Stimulated activated CD8-positive, alpha-beta memory T cell treated with anti-CD3 and anti-CD28 coated beads, Interleukin-4, amount 100 ng/mL, for 1 hour (primary cell): ENCODE data around the gene NIPAL4.

Experiments used
- DNase-seq, 2 donors: peaks; one replicate each; pipeline ENCODE4 v3.0.0-alpha.2; 2020; ENCODE audit warnings: low read depth in 2 of 2, low spot score in 1 of 2

Gene NIPAL4

DNA sequence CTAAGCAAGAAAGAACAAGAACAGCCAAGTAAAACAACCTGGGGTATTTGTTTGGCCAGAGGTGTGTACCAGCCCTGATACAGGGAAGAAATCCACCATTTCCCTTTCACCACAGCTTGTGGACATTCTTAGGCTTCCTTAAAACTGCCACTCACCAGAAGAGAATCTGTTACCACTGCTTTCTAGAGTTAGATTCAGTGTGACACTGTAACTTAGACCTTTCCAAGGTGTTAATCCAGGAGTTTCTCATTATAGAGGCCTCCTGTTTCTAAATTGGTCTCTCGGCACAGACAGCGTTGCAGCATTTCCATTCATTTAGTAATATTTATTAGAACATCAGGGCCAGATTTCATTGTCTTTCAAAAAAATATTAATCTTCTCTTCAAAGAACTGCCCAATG is 55.0 kb downstream of the NIPAL4 start:
- no peak for DNase-seq

DNA sequence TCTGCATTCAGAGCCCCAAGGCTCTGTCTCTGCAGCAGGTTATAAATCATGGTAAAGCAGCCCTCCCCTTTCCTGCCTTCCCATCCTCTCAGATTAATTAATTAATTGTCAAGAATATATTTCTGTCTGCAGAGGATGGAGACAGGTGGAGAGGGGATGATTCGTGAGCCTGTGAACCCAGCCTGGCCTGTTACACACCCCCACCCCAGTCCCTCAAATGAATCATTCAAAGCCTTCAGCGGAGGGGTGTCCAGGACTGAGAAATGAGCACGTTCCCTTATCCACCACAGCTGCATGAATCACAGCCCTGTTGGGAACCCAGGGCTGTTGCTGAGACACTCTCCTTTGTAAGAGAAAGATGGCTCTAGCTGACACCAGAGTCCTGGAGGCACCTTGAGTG is 56.0 kb downstream of the NIPAL4 start:
- no peak for DNase-seq

DNA sequence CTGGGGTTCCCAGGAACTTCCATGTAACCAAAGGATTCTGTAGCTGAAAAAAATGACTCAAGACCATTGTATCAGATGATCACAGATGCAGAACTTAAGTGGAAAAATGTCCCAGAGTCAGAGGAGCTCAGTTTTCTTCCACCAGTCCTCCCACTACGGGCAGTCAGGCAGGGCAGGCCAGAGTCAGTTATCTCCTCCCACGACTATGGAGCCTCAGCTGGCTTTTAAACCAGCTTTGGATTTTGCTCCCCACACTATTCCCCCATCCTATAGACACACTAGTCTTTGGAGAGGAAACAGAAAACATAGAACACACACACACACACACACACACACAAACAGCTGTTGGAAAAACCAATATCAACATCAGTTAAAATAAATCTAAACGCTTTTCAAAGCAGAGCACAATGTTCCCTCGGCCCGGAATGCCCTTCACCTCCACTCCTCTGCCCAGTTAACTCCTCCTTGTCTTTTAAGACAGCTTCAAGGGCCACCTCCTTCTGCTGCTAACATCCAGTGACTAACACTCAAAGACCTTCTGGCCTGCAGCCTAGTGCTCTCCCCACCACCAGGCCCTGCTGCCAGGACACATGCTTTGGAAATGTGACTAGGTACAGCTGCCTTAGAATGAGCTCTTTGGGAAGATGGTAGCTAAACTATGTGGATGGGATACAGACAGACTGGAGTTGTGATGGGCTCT is 56.8 kb downstream of the NIPAL4 start:
- DNase-seq, result no peak

DNA sequence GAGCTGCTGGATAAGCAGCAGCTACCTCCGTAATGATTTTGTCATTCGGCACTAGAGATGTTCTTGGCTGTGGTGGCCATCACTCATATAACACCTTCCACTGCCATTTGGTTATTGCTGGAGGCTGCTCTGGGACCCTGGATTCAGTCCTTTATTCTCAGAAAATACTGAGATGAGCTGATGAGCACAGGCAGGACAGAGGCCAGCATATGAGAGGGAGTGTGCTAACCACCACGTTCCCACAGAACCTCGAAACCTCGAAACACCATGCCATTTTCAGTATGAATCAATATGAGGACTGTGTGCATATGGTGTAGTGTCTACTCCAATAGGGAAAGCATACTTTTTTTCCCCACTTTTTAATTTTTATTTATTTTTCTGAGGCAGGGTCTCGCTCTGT is 59.0 kb downstream of the NIPAL4 start:
- DNase-seq, result no peak

DNA sequence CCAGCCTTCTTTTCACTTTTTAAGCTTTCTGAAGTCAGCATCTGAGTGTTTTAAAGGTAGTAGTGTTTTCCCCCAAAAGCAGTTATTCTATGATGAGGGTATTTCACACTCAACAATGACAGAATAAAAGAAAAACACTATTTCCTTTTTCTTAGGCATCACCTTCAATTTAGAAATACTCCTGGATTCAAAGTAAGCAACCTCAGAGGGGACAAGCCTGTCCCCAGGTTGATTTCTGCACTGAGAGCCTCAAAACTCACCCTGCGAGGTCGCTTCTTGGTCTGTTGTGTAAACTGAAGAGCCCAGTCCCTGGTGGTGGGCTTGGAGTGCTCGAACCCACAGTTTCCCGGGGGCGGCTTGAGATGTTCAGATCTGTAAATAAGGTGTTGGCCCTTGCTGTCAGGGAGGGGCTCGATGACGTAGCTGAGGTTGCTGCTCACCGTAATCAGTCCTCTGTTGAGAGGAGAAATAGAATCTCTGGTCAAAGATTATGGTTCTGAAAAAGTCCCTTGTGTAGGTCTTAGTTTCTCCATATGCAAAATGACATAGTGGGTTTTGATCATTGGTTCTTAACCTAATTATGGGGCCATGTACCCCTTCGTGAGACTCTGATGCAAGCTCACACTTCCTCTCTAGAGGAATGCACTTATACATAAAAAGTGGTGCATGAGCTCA is 59.7 kb downstream of the NIPAL4 start:
- DNase-seq, result no peak

DNA sequence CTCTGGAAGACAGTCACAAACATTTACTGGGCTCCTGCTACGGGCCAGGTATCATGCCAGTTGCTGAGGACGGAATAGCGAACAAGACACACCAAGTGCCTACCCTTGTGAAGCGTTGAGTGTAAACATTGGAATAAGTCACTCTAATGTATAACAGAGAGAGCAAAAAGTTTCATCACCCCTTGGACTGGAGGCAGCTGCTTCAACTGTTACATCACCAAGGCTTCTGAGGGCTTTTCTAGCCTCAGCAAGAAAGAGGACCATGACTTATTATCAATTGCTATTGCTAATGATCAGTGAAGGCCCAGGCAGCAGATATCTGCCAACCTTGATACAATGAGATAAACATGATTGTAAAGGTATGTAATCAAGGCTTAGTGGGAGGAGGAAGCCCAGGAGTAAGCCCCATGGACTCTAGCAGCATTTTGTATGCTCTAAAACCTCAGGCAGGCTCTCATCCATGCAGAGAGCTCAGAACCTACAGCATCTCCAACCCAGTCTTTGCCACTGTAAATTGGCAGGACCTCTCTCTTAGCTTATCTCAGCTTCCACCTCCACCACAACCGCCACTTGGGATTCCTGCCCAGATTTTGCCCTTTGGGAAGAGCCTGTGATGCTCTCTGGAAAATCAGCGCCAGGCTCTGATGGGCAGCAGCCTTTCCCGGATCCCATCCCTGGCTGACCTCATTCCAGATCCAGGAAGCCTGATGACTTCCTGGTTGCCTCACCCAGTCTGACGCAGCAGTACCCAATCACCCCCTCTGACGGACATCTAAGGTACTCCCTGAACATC is 61.1 kb downstream of the NIPAL4 start:
- no peak for DNase-seq

DNA sequence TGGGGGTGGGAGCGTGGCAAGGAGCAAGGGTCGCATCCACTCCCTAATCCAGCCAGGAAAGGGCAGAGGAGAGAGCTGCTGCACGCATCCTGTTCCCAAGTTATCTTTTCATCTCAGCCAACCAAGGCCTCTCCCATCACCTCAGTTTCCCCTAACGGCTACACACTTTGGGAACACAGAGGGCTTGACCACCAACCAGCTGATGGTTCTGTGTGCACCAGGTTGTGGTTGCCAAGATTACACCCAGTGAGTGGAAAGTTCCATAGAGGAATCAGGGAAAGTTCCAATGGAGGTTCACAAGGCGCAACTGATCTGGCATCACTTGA is 61.7 kb downstream of the NIPAL4 start:
- DNase-seq, result no peak

DNA sequence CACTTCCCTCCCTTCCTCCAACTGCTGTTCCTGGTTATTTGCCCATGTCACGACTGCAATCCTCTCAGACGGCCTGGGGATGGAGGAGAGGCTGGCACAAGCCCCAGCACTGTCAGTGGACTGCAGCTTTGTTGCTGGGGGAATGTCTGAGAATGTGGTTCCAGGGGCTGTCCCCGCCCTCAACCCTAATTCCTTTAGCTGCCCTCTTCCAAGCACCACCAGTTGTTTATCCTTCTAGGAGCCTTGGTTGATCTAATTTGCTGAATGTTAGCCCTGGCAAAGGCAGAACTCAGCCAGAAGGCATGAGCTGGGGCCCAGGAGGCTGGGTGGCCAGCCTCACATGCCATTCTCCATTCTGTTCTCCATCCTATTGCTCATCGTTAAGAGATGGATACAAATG is 64.0 kb downstream of the NIPAL4 start:
- DNase-seq, result no peak
